Measurements from ENCODE around the gene AGBL1.

Gene AGBL1

GRCh38 chr15:86041399-86041798 is 38.3 kb upstream of the AGBL1 start:
- Mint-ChIP-seq H3K27ac (no peak overlapping the region), H3K4me1 (peaks cover 28% of the 10 kb centered on the region), H3K36me3 (ENCODE audit: low read depth) (no peaks in the 10 kb centered on the region), H3K27me3 (ENCODE audit: low read depth, poor library complexity) (peaks cover 4% of the 10 kb centered on the region), H3K4me3 (no peak overlapping the region), H3K9me3 (no peaks in the 10 kb centered on the region)
- DNase-seq = no peak
- no peak for TF ChIP-seq CTCF (IDR thresholded peaks at IDR 0.05)

- TF ChIP-seq CTCF (IDR thresholded peaks at IDR 0.05) = no peak
- H3K9me3 Mint-ChIP-seq = peaks cover 4% of the 10 kb centered on the region
- H3K4me1 Mint-ChIP-seq = peaks cover 28% of the 10 kb centered on the region
- H3K27ac Mint-ChIP-seq = no peak overlapping the region
- no peak for DNase-seq
- peaks cover 4% of the 10 kb centered on the region for H3K27me3 Mint-ChIP-seq (ENCODE audit: low read depth, poor library complexity)
- no peak overlapping the region for H3K4me3 Mint-ChIP-seq
- no peaks in the 10 kb centered on the region for H3K36me3 Mint-ChIP-seq (ENCODE audit: low read depth)
Measured at GRCh38 chr15:86042226-86042625, 37.4 kb upstream of the AGBL1 start.

- peaks cover 9% of the 10 kb centered on the region for H3K27me3 Mint-ChIP-seq (ENCODE audit: low read depth, poor library complexity)
- peaks cover 28% of the 10 kb centered on the region for H3K4me1 Mint-ChIP-seq
- TF ChIP-seq CTCF (IDR thresholded peaks at IDR 0.05) = no peak
- no peak overlapping the region for H3K4me3 Mint-ChIP-seq
- no peaks in the 10 kb centered on the region for H3K36me3 Mint-ChIP-seq (ENCODE audit: low read depth)
- no peak overlapping the region for H3K27ac Mint-ChIP-seq
- H3K9me3 Mint-ChIP-seq = peaks cover 12% of the 10 kb centered on the region
- DNase-seq = no peak
Measured at GRCh38 chr15:86044981-86045380, 34.7 kb upstream of the AGBL1 start.

GRCh38 chr15:86054338-86054737 is 25.3 kb upstream of the AGBL1 start:
- H3K27ac Mint-ChIP-seq = no peak overlapping the region
- TF ChIP-seq CTCF (IDR thresholded peaks at IDR 0.05) = no peak

GRCh38 chr15:86055688-86056087 is 24.0 kb upstream of the AGBL1 start:
- H3K4me1 Mint-ChIP-seq = peaks cover 5% of the 10 kb centered on the region
- H3K4me3 Mint-ChIP-seq = no peak overlapping the region
- no peaks in the 10 kb centered on the region for H3K9me3 Mint-ChIP-seq
- peaks cover 19% of the 10 kb centered on the region for H3K27me3 Mint-ChIP-seq (ENCODE audit: low read depth, poor library complexity)
- no peaks in the 10 kb centered on the region for H3K36me3 Mint-ChIP-seq (ENCODE audit: low read depth)
- no peak overlapping the region for H3K27ac Mint-ChIP-seq
- TF ChIP-seq CTCF (IDR thresholded peaks at IDR 0.05) = no peak
- DNase-seq = no peak

More at GRCh38 chr15:86054338-86054737, 25.3 kb upstream of the AGBL1 start:
- peaks cover 17% of the 10 kb centered on the region for H3K27me3 Mint-ChIP-seq (ENCODE audit: low read depth, poor library complexity)
- no peak overlapping the region for H3K4me3 Mint-ChIP-seq
- no peak for DNase-seq
- no peaks in the 10 kb centered on the region for H3K36me3 Mint-ChIP-seq (ENCODE audit: low read depth)
- H3K4me1 Mint-ChIP-seq = no peaks in the 10 kb centered on the region
- no peaks in the 10 kb centered on the region for H3K9me3 Mint-ChIP-seq

- no peak overlapping the region for H3K4me3 Mint-ChIP-seq
- no peaks in the 10 kb centered on the region for H3K9me3 Mint-ChIP-seq
- H3K36me3 Mint-ChIP-seq (ENCODE audit: low read depth) = no peaks in the 10 kb centered on the region
- no peak for DNase-seq
- TF ChIP-seq CTCF (IDR thresholded peaks at IDR 0.05) = no peak
- no peak overlapping the region for H3K27ac Mint-ChIP-seq
- peaks cover 15% of the 10 kb centered on the region for H3K4me1 Mint-ChIP-seq
- H3K27me3 Mint-ChIP-seq (ENCODE audit: low read depth, poor library complexity) = peaks cover 20% of the 10 kb centered on the region
Measured at GRCh38 chr15:86059851-86060250, 19.8 kb upstream of the AGBL1 start.

All from nephron progenitor cell (in vitro differentiated cells).